Thoracic aorta (tissue), 2 donors: ENCODE measurements around the gene BTBD8. TPM values are rescaled to one million over a fixed set of nuclear protein-coding genes. Genes with fewer than 3 reads are reported as not detected.

Experiments
- ATAC-seq: fragments of 150-250 bp; one replicate; pipeline ENCODE4 v1.8.0; 2017; ENCODE audit warnings: low read depth; ENCODE audit not compliant: insufficient number of reproducible peaks, low FRiP score
- DNase-seq: peaks from one replicate; pipeline ENCODE4 v3.0.0-alpha.2; 2020; ENCODE audit warnings: low spot score
- H3K27ac ChIP-seq, 2 donors: fragments of 200-600 bp; sonication (generic); 1 replicate in 1 of 2; 2 replicates in 1 of 2; pipeline ENCODE4 v1.5.1; 2016; ENCODE audit warnings: mild to moderate bottlenecking in 2 of 2, moderate library complexity in 2 of 2
- H3K27me3 ChIP-seq: fragments of 200-600 bp; sonication (generic); replicated peaks from 2 replicates; pipeline ENCODE4 v1.6.0; 2016; ENCODE audit warnings: mild to moderate bottlenecking; ENCODE audit not compliant: insufficient read depth
- H3K36me3 ChIP-seq: fragments of 200-600 bp; sonication (generic); one replicate; pipeline ENCODE4 v1.5.1; 2016
- H3K4me1 ChIP-seq, 2 donors: fragments of 200-600 bp; sonication (generic); 1 replicate in 1 of 2; 2 replicates in 1 of 2; pipeline versions ENCODE4 v1.5.1 to v1.6.0; 2016; ENCODE audit warnings: low read depth in 2 of 2, mild to moderate bottlenecking in 1 of 2; ENCODE audit not compliant: control insufficient read depth in 1 of 2
- H3K4me3 ChIP-seq: fragments of 200-600 bp; sonication (generic); 2 replicates; pipeline ENCODE4 v1.5.1; 2016; ENCODE audit warnings: mild to moderate bottlenecking
- H3K9me3 ChIP-seq: fragments of 200-600 bp; sonication (generic); 2 replicates; pipeline ENCODE4 v1.5.1; 2016
- total RNA-seq, 2 donors: library from RNA; depleted of rRNA; stranded (reverse); fragments of >200 nt; gene quantifications; one replicate each; pipeline versions ENCODE4 v1.1.0 to v1.2.3, GENCODE V29; 2016
- TF ChIP-seq, protein P1 (sequence below): fragments of 200-600 bp; sonication (generic); IDR thresholded peaks from one replicate; pipeline ENCODE4 v1.5.1; 2019; ENCODE audit warnings: antibody characterized with exemption

Gene BTBD8
- total RNA-seq, 2 donors from 2014 or later: 3.8 to 12.9 TPM

DNA sequence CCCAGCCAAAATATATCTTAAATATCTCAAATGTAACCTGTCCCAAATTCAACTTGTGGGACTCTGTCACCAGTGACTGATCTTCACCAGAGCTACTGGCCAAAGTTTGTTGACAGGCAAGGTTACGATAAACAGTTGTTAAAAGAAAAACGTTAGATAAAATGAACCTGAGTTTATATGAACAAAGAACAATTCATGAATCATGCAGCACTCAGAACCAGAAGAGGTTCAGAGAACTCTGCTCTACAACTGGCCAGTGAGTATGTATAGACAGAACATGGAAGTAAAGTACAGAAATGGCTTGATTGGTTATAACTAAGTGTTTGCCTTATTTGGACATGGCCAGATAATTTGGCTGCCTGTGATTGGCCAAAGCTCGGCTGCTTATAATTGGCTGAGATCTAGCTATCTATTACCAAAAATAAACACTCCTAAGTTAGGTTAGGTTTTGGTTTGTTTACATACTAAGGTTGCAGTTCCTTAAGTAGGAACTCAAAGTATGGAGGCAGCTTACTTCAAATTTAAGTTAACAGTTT, 25.5 kb downstream of the BTBD8 start:
- DNase-seq: no peak
- no peak overlapping the region for H3K4me3 ChIP-seq
- no peak overlapping the region for H3K27ac ChIP-seq
- ATAC-seq: no peak
- no peaks in the 10 kb centered on the region for H3K36me3 ChIP-seq
- H3K27me3 ChIP-seq: no peaks in the 10 kb centered on the region
- TF ChIP-seq, protein P1, sequence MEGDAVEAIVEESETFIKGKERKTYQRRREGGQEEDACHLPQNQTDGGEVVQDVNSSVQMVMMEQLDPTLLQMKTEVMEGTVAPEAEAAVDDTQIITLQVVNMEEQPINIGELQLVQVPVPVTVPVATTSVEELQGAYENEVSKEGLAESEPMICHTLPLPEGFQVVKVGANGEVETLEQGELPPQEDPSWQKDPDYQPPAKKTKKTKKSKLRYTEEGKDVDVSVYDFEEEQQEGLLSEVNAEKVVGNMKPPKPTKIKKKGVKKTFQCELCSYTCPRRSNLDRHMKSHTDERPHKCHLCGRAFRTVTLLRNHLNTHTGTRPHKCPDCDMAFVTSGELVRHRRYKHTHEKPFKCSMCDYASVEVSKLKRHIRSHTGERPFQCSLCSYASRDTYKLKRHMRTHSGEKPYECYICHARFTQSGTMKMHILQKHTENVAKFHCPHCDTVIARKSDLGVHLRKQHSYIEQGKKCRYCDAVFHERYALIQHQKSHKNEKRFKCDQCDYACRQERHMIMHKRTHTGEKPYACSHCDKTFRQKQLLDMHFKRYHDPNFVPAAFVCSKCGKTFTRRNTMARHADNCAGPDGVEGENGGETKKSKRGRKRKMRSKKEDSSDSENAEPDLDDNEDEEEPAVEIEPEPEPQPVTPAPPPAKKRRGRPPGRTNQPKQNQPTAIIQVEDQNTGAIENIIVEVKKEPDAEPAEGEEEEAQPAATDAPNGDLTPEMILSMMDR: no peak
- H3K4me1 ChIP-seq: no peaks in the 10 kb centered on the region
- H3K9me3 ChIP-seq: no peaks in the 10 kb centered on the region

DNA sequence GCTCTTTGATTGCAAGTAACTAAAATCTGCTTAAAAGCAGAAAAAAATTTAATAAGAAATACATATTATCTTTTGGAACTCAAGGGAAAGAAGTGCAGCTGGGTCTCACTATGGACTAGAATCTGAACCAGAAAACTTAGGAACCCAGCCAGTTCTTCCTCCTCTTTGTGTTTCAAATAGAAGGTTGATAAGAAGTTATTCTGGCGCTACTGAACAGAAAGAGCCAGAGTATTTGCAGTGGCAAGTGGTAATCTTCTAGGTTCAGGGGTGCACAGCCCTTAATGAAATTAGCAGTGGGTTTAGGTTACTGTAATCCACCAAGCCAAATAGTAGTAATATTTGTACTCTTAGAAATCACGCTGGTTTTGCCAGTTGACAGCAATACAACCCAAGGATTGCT, 28.5 kb downstream of the BTBD8 start:
- H3K9me3 ChIP-seq: no peaks in the 10 kb centered on the region
- TF ChIP-seq, protein P1: no peak
- no peak overlapping the region for H3K27ac ChIP-seq
- H3K36me3 ChIP-seq: no peaks in the 10 kb centered on the region
- no peaks in the 10 kb centered on the region for H3K4me1 ChIP-seq
- DNase-seq (no peak), ATAC-seq (no peak)
- no peaks in the 10 kb centered on the region for H3K27me3 ChIP-seq
- no peak overlapping the region for H3K4me3 ChIP-seq

DNA sequence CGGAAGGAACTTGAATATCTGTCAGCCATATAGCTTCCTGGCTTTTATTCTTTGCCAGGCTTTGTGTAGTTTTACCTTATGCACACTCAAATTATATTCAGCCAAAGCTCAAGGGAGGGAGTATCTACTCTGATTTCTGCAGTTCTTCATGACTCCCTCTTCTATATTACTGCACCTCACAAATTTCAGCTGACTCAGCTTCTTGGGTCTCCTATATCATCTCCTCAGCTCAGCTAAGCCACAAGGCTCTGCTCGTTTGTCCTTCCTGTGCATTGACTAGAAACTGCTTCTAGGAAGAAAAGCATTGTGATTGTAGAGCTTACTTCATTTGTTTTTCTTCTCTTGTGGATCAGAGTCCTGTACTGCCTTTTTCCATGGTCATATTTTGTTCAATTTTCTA, 37.4 kb downstream of the BTBD8 start:
- H3K27me3 ChIP-seq: no peaks in the 10 kb centered on the region
- DNase-seq (no peak), ATAC-seq (no peak)

DNA sequence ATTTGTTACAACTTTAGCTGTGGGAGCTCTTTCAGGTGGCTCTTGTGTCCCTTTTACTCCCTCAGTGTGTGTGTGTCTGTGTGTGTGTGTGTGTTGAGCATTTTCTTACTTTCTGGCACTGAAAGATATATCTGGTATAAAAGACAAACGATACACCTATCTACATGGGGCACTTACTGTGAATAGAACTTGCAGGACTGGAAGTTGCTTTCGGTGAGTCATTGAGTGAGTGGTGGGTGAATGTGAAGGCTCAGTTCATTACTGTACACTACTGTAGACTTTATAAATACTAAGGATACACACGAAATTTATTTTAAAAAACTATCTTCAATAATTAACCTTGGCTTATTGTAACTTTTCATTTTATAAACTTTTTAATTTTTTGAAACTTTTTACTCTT, 38.7 kb downstream of the BTBD8 start:
- Histone ChIP-seq H3K27me3 (no peaks in the 10 kb centered on the region), H3K36me3 (no peaks in the 10 kb centered on the region)
- no peak for DNase-seq

More for the DNA sequence above, 37.4 kb downstream of the BTBD8 start:
- no peaks in the 10 kb centered on the region for H3K4me1 ChIP-seq
- H3K4me3 ChIP-seq: no peak overlapping the region
- H3K27ac ChIP-seq: no peak overlapping the region
- TF ChIP-seq, protein P1: no peak
- H3K9me3 ChIP-seq: no peaks in the 10 kb centered on the region
- H3K36me3 ChIP-seq: no peaks in the 10 kb centered on the region

DNA sequence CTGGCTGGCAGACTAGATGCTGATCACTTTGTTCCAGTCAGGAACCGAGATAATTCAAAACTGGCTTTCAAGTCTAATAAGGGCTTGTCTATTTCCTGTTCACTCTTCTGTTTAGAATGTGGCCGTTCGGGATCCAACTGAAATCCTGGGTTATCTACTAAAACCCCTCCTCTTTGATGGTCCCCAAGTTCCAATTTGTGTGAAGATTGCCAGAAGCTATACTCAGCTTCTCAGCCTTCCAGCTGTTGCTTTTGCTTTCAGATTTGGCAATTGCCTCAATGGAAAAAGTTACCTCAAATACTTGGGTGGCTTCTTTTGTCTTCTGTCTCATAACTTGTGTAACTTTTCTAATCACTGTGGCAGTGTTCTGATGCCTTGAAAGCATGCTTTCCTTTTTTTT, 43.7 kb downstream of the BTBD8 start:
- Histone ChIP-seq H3K27me3 (no peaks in the 10 kb centered on the region), H3K27ac (no peak overlapping the region), H3K36me3 (no peaks in the 10 kb centered on the region), H3K4me3 (no peak overlapping the region), H3K9me3 (no peaks in the 10 kb centered on the region), H3K4me1 (no peaks in the 10 kb centered on the region)
- DNase-seq: no peak
- TF ChIP-seq, protein P1: no peak
- no peak for ATAC-seq

More for the DNA sequence above, 38.7 kb downstream of the BTBD8 start:
- Histone ChIP-seq H3K27ac (no peak overlapping the region), H3K9me3 (no peaks in the 10 kb centered on the region), H3K4me1 (no peaks in the 10 kb centered on the region), H3K4me3 (no peak overlapping the region)
- ATAC-seq: no peak
- TF ChIP-seq, protein P1: no peak
